Trophoblast cell (in vitro differentiated cells and primary cell): Measurements from ENCODE around the gene MRFAP1L1.

Source experiments
- DNase-seq, 2 donors: peaks; one replicate each; pipeline ENCODE4 v3.0.0-alpha.2; 2016
- H2AFZ ChIP-seq: 2 replicates; pipeline ENCODE4 v1.6.1; 2013; ENCODE audit warnings: low read length, moderate library complexity, mild to moderate bottlenecking; ENCODE audit not compliant: insufficient read depth, poor library complexity
- H2AK5ac ChIP-seq: 2 replicates; pipeline ENCODE4 v1.6.1; 2013; ENCODE audit warnings: mild to moderate bottlenecking, low read length
- H2BK120ac ChIP-seq: 2 replicates; pipeline ENCODE4 v1.6.1; 2013; ENCODE audit warnings: low read length, mild to moderate bottlenecking, moderate library complexity; ENCODE audit not compliant: insufficient read depth, poor library complexity
- H2BK12ac ChIP-seq: 2 replicates; pipeline ENCODE4 v1.6.1; 2013; ENCODE audit warnings: mild to moderate bottlenecking, low read length, moderate library complexity
- H2BK5ac ChIP-seq: 2 replicates; pipeline ENCODE4 v1.6.1; 2013; ENCODE audit warnings: low read length, low read depth, moderate library complexity, mild to moderate bottlenecking; ENCODE audit not compliant: poor library complexity
- H3K14ac ChIP-seq: 2 replicates; pipeline ENCODE4 v1.6.1; 2013; ENCODE audit warnings: mild to moderate bottlenecking, low read length
- H3K18ac ChIP-seq: 2 replicates; pipeline ENCODE4 v1.6.1; 2013; ENCODE audit warnings: mild to moderate bottlenecking, low read length
- H3K23ac ChIP-seq: 2 replicates; pipeline ENCODE4 v1.6.1; 2013; ENCODE audit warnings: low read length
- H3K27ac ChIP-seq: 2 replicates; pipeline ENCODE4 v1.5.1; 2013; ENCODE audit warnings: low read depth, mild to moderate bottlenecking, inconsistent platforms, low read length, moderate library complexity
- H3K27me3 ChIP-seq: 2 replicates; pipeline ENCODE4 v1.6.1; 2013; ENCODE audit warnings: inconsistent platforms, mild to moderate bottlenecking, low read length, moderate library complexity; ENCODE audit not compliant: insufficient read depth
- H3K36me3 ChIP-seq, 2 experiments: 1 replicate in 1 of 2; 2 replicates in 1 of 2; pipeline ENCODE4 v1.6.1; 2013; ENCODE audit warnings: low read length in 2 of 2, mild to moderate bottlenecking in 2 of 2, moderate library complexity in 1 of 2; ENCODE audit not compliant: insufficient read depth in 2 of 2, control insufficient read depth in 1 of 2
- H3K4ac ChIP-seq: 2 replicates; pipeline ENCODE4 v1.6.1; 2013; ENCODE audit warnings: low read depth, mild to moderate bottlenecking, low read length, moderate library complexity
- H3K4me1 ChIP-seq, 2 experiments: 1 replicate in 1 of 2; 2 replicates in 1 of 2; pipeline ENCODE4 v1.6.1; 2013; ENCODE audit warnings: low read length in 2 of 2, mild to moderate bottlenecking in 2 of 2, moderate library complexity in 1 of 2; ENCODE audit not compliant: insufficient read depth in 2 of 2, control insufficient read depth in 1 of 2
- H3K4me2 ChIP-seq: 2 replicates; pipeline ENCODE4 v1.6.1; 2013; ENCODE audit warnings: inconsistent platforms, mild to moderate bottlenecking, low read length, moderate library complexity
- H3K4me3 ChIP-seq: 2 replicates; pipeline ENCODE4 v1.5.1; 2013; ENCODE audit warnings: mild to moderate bottlenecking, low read depth, low read length, inconsistent platforms
- H3K79me1 ChIP-seq: one replicate; pipeline ENCODE4 v1.6.1; 2013; ENCODE audit warnings: low read length
- H3K79me2 ChIP-seq: 2 replicates; pipeline ENCODE4 v1.6.1; 2013; ENCODE audit warnings: low read length, mild to moderate bottlenecking; ENCODE audit not compliant: control insufficient read depth, insufficient read depth, poor library complexity
- H3K9ac ChIP-seq: 2 replicates; pipeline ENCODE4 v1.6.1; 2013; ENCODE audit warnings: mild to moderate bottlenecking, low read length
- H3K9me3 ChIP-seq: 2 replicates; pipeline ENCODE4 v1.6.1; 2013; ENCODE audit warnings: low read depth, mild to moderate bottlenecking, control low read depth, inconsistent platforms, low read length; ENCODE audit not compliant: insufficient read depth
- H4K12ac ChIP-seq: 2 replicates; pipeline ENCODE4 v1.6.1; 2013; ENCODE audit warnings: low read depth, mild to moderate bottlenecking, low read length, moderate library complexity
- H4K8ac ChIP-seq: 2 replicates; pipeline ENCODE4 v1.6.1; 2013; ENCODE audit warnings: low read depth, mild to moderate bottlenecking, low read length, moderate library complexity
- H4K91ac ChIP-seq: one replicate; pipeline ENCODE4 v1.6.1; 2013; ENCODE audit warnings: low read depth, mild to moderate bottlenecking, low read length, moderate library complexity
- WGBS: extraction: QIAGEN DNeasy Blood & Tissue Kit; methylation state at CpG from one replicate; pipeline ENCODE4 v1.1.7; 2013; ENCODE audit warnings: missing lambda C conversion rate; ENCODE audit not compliant: insufficient read length, insufficient coverage; ENCODE audit errors: extremely low coverage; 5-methylcytosine and 5-hydroxymethylcytosine counted together

MRFAP1L1 gene

DNA sequence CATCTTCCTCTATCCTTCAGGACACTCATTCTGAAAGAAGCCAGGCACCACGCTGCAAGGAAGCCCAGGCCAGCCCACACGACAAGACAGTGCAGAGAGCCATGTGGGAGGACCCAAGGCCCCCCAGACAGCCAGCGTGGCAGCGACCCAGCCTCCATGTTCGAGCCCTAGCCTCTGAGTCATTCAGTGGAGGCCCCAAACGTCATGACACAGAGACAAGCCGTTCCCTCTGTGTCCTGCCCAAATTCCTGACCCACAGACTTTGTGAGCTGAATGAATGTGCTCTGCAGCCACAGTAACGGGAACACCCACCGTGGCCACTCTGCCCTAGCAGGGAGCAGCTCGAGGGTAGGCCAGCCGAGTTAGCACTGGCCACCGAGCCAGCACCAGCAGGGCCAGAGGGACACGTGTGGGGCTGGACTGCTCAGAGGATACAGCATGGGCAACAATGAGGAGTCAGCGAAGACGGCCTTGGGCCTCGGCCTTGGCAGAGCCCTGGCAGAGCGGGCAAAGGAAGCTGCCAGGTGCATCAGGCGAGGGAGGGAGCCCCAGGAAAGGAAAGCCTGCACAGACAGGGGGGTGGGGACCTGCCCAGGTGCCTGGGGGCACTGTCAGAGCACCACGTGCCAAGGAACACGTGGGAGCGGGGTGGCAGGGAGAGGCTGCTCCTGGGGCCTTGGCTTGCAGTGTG lies 14.9 kb upstream of the MRFAP1L1 start:
- Histone ChIP-seq H2BK12ac (no peak overlapping the region), H3K79me1 (no peaks in the 10 kb centered on the region), H3K9me3 (peaks cover 11% of the 10 kb centered on the region), H2AK5ac (peak overlapping the region; percentile 2), H3K18ac (no peak overlapping the region), H3K4me1 (peaks cover 0 to 7% of the 10 kb centered on the region in 2 experiments), H3K4me3 (no peak overlapping the region), H4K91ac (no peak overlapping the region), H3K79me2 (no peaks in the 10 kb centered on the region), H4K12ac (no peak overlapping the region), H2AFZ (no peak overlapping the region), H3K36me3 (no peaks in the 10 kb centered on the region), H3K23ac (no peak overlapping the region), H2BK5ac (no peak overlapping the region), H3K14ac (no peak overlapping the region), H4K8ac (no peak overlapping the region), H3K4ac (no peak overlapping the region), H3K27me3 (no peaks in the 10 kb centered on the region), H3K27ac (no peak overlapping the region), H3K9ac (no peak overlapping the region), H3K4me2 (no peak overlapping the region), H2BK120ac (no peak overlapping the region)
- peak in 1 of 2 donors; percentile 58 for DNase-seq
- no CpG with 5 or more reads among the region's 21 CpGs for whole genome bisulfite sequencing

DNA sequence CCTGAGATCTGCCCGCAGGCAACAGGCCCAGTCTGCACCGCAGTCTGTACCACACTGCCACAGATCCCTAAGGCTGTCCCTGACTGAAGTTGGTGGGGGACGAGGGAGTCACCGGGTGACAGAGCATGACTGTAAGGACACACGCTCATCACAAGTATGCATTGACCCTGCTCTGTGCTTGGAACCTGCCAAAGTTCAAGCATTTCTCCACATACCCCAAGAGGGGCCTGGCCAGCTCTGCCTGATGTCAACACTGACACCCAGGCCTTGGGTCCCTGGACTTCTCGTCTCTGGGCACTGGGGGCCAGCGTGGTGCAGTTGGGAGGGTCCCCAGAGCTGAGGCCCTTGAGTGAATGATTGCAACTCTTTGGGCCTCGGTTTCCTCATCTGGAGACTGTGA lies 14.2 kb upstream of the MRFAP1L1 start:
- no peak overlapping the region for H3K4me3 ChIP-seq
- H2BK12ac ChIP-seq: no peak overlapping the region
- no peak overlapping the region for H4K91ac ChIP-seq
- H3K9me3 ChIP-seq: peaks cover 11% of the 10 kb centered on the region
- no peak overlapping the region for H2AK5ac ChIP-seq
- DNase-seq: peak in 1 of 2 donors; percentile 56
- no peak overlapping the region for H3K4me2 ChIP-seq
- H4K12ac ChIP-seq: no peak overlapping the region
- H3K79me2 ChIP-seq: no peaks in the 10 kb centered on the region
- H3K36me3 ChIP-seq: no peaks in the 10 kb centered on the region
- no peak overlapping the region for H3K18ac ChIP-seq
- H2BK5ac ChIP-seq: no peak overlapping the region
- no peak overlapping the region for H3K27ac ChIP-seq
- H3K9ac ChIP-seq: no peak overlapping the region
- no peaks in the 10 kb centered on the region for H3K27me3 ChIP-seq
- no peaks in the 10 kb centered on the region for H3K79me1 ChIP-seq
- no peak overlapping the region for H2BK120ac ChIP-seq
- H3K4ac ChIP-seq: no peak overlapping the region
- no peak overlapping the region for H3K23ac ChIP-seq
- H3K4me1 ChIP-seq: peaks cover 0 to 4% of the 10 kb centered on the region in 2 experiments
- H3K14ac ChIP-seq: no peak overlapping the region
- H2AFZ ChIP-seq: no peak overlapping the region
- no CpG with 5 or more reads among the region's 8 CpGs for WGBS
- no peak overlapping the region for H4K8ac ChIP-seq

DNA sequence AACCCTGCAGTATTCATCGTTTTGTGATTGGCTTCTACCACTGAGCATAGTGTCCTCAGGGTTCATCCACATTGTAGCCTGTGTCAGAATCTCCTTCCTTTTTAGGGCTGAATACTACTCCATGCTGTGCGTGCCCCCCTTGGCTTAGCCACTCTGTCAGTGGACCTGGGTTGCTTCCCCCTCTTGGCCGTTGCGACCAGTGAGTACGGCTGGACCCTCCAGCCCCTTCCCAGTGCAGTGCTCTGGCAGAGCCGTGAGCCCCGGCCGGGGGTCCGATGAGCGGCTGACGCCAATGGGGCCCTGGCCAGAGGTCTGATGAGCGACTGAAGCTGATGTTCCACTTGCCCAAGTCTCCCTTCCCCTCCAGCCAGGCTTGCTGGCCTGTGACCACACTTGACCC lies 13.2 kb upstream of the MRFAP1L1 start:
- no peak overlapping the region for H4K91ac ChIP-seq

DNA sequence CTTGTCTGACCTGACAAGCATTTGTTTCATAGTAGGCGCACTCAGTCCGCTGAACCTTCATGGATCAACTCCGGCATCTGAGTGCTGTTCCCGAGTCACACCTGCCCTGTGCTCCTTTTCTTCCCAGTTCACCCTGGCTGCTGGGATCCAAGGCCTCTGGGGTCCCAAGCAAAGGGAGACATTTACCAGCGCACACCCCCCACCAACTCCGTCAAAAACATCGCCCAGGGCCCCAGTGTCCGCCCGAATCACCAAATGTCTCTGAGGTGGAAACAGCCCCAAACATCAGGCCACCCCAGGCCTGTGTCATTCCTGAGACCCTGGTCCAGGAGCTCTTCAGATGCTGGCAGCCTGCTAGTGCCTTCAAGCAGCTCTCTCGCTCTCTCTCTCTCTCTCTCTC lies 11.5 kb upstream of the MRFAP1L1 start:
- no peak overlapping the region for H3K4me3 ChIP-seq
- H3K9me3 ChIP-seq: peaks cover 11% of the 10 kb centered on the region
- no peaks in the 10 kb centered on the region for H3K27me3 ChIP-seq
- H3K79me1 ChIP-seq: peaks cover 6% of the 10 kb centered on the region
- no peak overlapping the region for H3K14ac ChIP-seq
- H3K27ac ChIP-seq: no peak overlapping the region
- H3K4me1 ChIP-seq: peaks cover 0 to 5% of the 10 kb centered on the region in 2 experiments
- peaks cover 6% of the 10 kb centered on the region for H3K79me2 ChIP-seq
- H2BK120ac ChIP-seq: no peak overlapping the region
- no peak overlapping the region for H3K18ac ChIP-seq
- no peak overlapping the region for H3K9ac ChIP-seq
- no peak overlapping the region for H4K91ac ChIP-seq
- H3K36me3 ChIP-seq: no peaks in the 10 kb centered on the region
- H2AFZ ChIP-seq: no peak overlapping the region
- H4K8ac ChIP-seq: no peak overlapping the region
- H2AK5ac ChIP-seq: no peak overlapping the region
- no peak overlapping the region for H3K23ac ChIP-seq
- WGBS: no CpG with 5 or more reads among the region's 10 CpGs
- no peak overlapping the region for H4K12ac ChIP-seq
- no peak overlapping the region for H2BK12ac ChIP-seq
- H3K4ac ChIP-seq: no peak overlapping the region
- DNase-seq: no peak
- H2BK5ac ChIP-seq: no peak overlapping the region
- no peak overlapping the region for H3K4me2 ChIP-seq

More for the DNA sequence above, 13.2 kb upstream of the MRFAP1L1 start:
- Histone ChIP-seq H3K4ac (no peak overlapping the region), H2AFZ (no peak overlapping the region), H4K12ac (no peak overlapping the region), H2BK5ac (no peak overlapping the region), H3K79me2 (no peaks in the 10 kb centered on the region), H3K4me2 (no peak overlapping the region), H4K8ac (no peak overlapping the region), H3K27me3 (no peaks in the 10 kb centered on the region), H3K27ac (no peak overlapping the region), H2AK5ac (no peak overlapping the region), H3K23ac (no peak overlapping the region), H3K79me1 (no peaks in the 10 kb centered on the region), H3K9me3 (peaks cover 11% of the 10 kb centered on the region), H3K14ac (no peak overlapping the region), H3K9ac (no peak overlapping the region), H2BK12ac (no peak overlapping the region), H3K4me3 (no peak overlapping the region), H3K4me1 (peaks cover 0 to 3% of the 10 kb centered on the region in 2 experiments), H3K18ac (no peak overlapping the region), H3K36me3 (no peaks in the 10 kb centered on the region), H2BK120ac (no peak overlapping the region)
- WGBS: no CpG with 5 or more reads among the region's 12 CpGs
- no peak for DNase-seq
